HG03135 (cell line): Measurements from ENCODE around the gene TAOK2.
"Not testable (repeated sequence)": the region's sequence is repeated elsewhere in the genome, so short reads cannot be mapped to it uniquely, and the experiment has no call there.

ENCODE experiments used
- ATAC-seq: cut with Tn5 transposase; IDR thresholded peaks from one replicate; pipeline ENCODE4 v1.9.1; 2021; ENCODE audit warnings: mild to moderate bottlenecking, moderate library complexity; ENCODE audit not compliant: unreplicated experiment

The TAOK2 gene

GRCh38 chr16:30002614-30003346 is 29.1 kb downstream of the TAOK2 start:
- ATAC-seq = no peak

- ATAC-seq = no peak
These were observed 30.2 kb downstream of the TAOK2 start for GRCh38 chr16:30003670-30004423.

GRCh38 chr16:30004424-30004776 is 30.7 kb downstream of the TAOK2 start:
- no peak for ATAC-seq

GRCh38 chr16:30004811-30005242 is 31.2 kb downstream of the TAOK2 start:
- ATAC-seq = no peak

GRCh38 chr16:30005341-30006094 is 31.9 kb downstream of the TAOK2 start:
- no peak for ATAC-seq

GRCh38 chr16:30006095-30006473 is 32.4 kb downstream of the TAOK2 start:
- ATAC-seq = no peak

GRCh38 chr16:30006659-30007377 is 33.1 kb downstream of the TAOK2 start:
- no peak for ATAC-seq

- ATAC-seq = no peak
These were observed 33.8 kb downstream of the TAOK2 start for GRCh38 chr16:30007378-30007895.

GRCh38 chr16:30009085-30009862 is 35.6 kb downstream of the TAOK2 start:
- no peak for ATAC-seq

GRCh38 chr16:30009990-30010843 is 36.5 kb downstream of the TAOK2 start:
- no peak for ATAC-seq

- no peak for ATAC-seq
These were observed 37.4 kb downstream of the TAOK2 start, which contains the start of gene DOC2A for GRCh38 chr16:30010844-30011713. DOC2A (minus strand) TSS chr16:30011027; CDS start chr16:30010222, 805 bp downstream.

GRCh38 chr16:30011714-30012504 is 38.2 kb downstream of the TAOK2 start:
- ATAC-seq = no peak

GRCh38 chr16:30012598-30012997 is 38.9 kb downstream of the TAOK2 start:
- not testable (repeated sequence) for ATAC-seq

- not testable (repeated sequence) for ATAC-seq
These were observed 41.8 kb downstream of the TAOK2 start for GRCh38 chr16:30015450-30015849.

- no peak for ATAC-seq
These were observed 43.0 kb downstream of the TAOK2 start for GRCh38 chr16:30016555-30017276.

GRCh38 chr16:30017277-30017656 is 43.6 kb downstream of the TAOK2 start:
- ATAC-seq = no peak

- ATAC-seq = not testable (repeated sequence)
These were observed 44.3 kb downstream of the TAOK2 start for GRCh38 chr16:30017937-30018336.
